ENCODE measurements around the gene BACH2. TPM values are rescaled to one million over a fixed set of nuclear protein-coding genes. Genes with fewer than 3 reads are reported as not detected.
A peak's percentile ranks its signal among the peaks of the same experiment; 100 is the strongest.

The BACH2 gene
- total RNA-seq, 1 experiment from 2014 or later, result 3.3 TPM

DNA sequence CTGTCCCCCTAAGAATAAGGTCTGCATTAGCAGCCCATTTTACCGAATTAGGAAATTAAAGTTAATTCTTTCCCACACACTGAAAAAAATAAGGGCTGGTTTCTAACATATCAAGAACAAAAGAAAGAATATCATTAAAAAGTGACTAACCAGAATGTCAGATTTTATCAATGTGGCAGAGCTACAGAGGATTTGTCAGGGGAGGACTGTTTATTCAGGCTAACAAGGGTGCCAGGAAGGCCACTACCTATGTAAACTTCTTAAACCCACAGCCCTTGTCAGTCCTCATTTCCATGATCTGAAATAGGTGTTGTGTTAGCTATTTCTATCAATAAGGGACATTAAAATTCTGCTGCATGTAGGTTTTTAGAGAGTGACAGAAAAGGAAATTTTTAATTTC, 76.4 kb downstream of the BACH2 start:
- Histone ChIP-seq H3K4me2 (ENCODE audit: low read length) (0 out of 2 replicates have a peak overlapping the region, but pooled peaks have one; percentile 5), H3K36me3 (ENCODE audit: control insufficient read depth in 1 of 2, insufficient read depth in 2 of 2, low read length in 2 of 2) (peaks cover 0 to 4% of the 10 kb centered on the region in 2 experiments; a peak in 1 of 4 replicates), H4K20me1 (ENCODE audit: insufficient read depth) (no peaks in the 10 kb centered on the region), H3K4me1 (ENCODE audit: control insufficient read depth in 1 of 2, insufficient read depth in 2 of 2, low read length in 2 of 2) (peaks cover 37 to 84% of the 10 kb centered on the region in 2 experiments), H3K79me2 (ENCODE audit: insufficient read depth, low read length) (no peaks in the 10 kb centered on the region), H2AFZ (ENCODE audit: low read depth, low read length, poor library complexity, severe bottlenecking) (no peak overlapping the region), H3K27me3 (ENCODE audit: insufficient read depth, low read length) (no peaks in the 10 kb centered on the region), H3K27ac (ENCODE audit: low read depth, low read length) (no peak overlapping the region), H3K4me3 (replicated peaks in 1 of 2; ENCODE audit: low read depth in 1 of 2, low read length in 2 of 2) (no peak overlapping the region), H3K9ac (ENCODE audit: low read length) (no peak overlapping the region), H3K9me2 (ENCODE audit: insufficient read depth) (no peaks in the 10 kb centered on the region), H3K9me3 (ENCODE audit: control insufficient read depth in 1 of 2, insufficient read depth in 1 of 2, low read depth in 1 of 2, low read length in 2 of 2) (peaks cover 7 to 15% of the 10 kb centered on the region in 2 experiments; a peak in 2 of 4 replicates)
- ChIA-PET POLR2A (no interaction called here), CTCF (interaction anchor here (0.7 kb wide), 1 partner anchor 37 kb away, joined by 3 read pairs; no protein-coding TSS in a partner anchor), RAD21 (ENCODE audit: low non-redundant PET in 1 of 2, low total read pairs in 2 of 2, uncharacterized antibody in 2 of 2, unreplicated experiment in 2 of 2) (no interaction called here)
- no peak for TF ChIP-seq RAD21 (IDR thresholded peaks at IDR 0.05; ENCODE audit: low read depth)
- TF ChIP-seq POLR2AphosphoS5 (IDR thresholded peaks at IDR 0.05; ENCODE audit: low read depth, low read length), result no peak
- TF ChIP-seq, protein P1, sequence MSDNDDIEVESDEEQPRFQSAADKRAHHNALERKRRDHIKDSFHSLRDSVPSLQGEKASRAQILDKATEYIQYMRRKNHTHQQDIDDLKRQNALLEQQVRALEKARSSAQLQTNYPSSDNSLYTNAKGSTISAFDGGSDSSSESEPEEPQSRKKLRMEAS (IDR thresholded peaks at IDR 0.05), result no peak
- no peak for TF ChIP-seq EZH2 (IDR thresholded peaks at IDR 0.05)
- ATAC-seq (no peak), DNase-seq (ENCODE audit: low read depth, low spot score) (no peak)
- intact Hi-C loops (cut with micrococcal nuclease), result no loop called here
- no TSS peak for BruUV-seq (replicated peaks)

DNA sequence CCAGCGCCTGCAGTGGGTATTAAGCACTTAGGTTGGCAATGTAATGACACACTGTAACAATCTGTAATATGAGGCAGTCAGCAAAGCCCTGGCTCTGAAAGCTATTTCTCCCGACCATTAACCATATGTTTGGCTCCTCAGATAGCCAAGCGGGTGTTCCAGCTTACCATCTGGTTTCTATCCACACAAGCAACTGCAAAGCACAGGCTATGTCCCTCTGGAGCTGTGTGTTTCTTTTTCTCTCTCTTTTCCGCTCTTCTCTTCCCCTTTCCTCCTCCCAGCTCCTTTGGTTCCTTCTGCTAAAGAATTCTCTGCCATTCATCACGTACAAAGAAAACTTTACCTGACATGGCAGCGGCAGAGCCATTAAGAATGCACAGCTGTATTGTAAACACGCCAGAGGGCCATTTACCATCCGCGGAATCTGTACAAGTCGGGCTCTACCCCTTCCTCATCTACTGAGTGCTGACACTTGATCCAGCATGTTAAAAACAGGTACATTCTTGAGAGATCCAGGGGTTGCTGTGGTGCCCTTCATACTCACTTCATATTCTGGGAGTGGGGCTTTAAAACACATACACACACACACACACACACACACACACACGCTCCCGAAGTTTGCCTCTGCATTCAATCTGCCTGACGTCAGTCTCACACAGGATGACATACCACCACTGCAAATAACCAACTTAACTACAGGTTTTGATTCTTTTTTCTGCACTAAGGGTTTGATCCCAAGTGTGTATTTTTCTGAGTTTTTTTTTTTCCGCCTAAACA, 77.2 kb downstream of the BACH2 start:
- peak overlapping the region; percentile 48 for H3K9ac ChIP-seq (ENCODE audit: low read length)
- ChIA-PET POLR2A (no interaction called here), CTCF (interaction anchor here (0.9 to 2.1 kb wide), 3 partner anchors 65 to 279 kb away, joined by 3 to 4 read pairs (median 3); no protein-coding TSS in a partner anchor), RAD21 (ENCODE audit: low non-redundant PET in 1 of 2, low total read pairs in 2 of 2, uncharacterized antibody in 2 of 2, unreplicated experiment in 2 of 2) (no interaction called here)
- no peak overlapping the region for H2AFZ ChIP-seq (ENCODE audit: low read depth, low read length, poor library complexity, severe bottlenecking)
- DNase-seq (ENCODE audit: low read depth, low spot score) (no peak), ATAC-seq (peak; percentile 12)
- H3K9me2 ChIP-seq (ENCODE audit: insufficient read depth), result no peaks in the 10 kb centered on the region
- H3K27ac ChIP-seq (ENCODE audit: low read depth, low read length), result peak overlapping the region; percentile 63
- no TSS peak for BruUV-seq (replicated peaks)
- H3K27me3 ChIP-seq (ENCODE audit: insufficient read depth, low read length), result no peaks in the 10 kb centered on the region
- H3K4me1 ChIP-seq (ENCODE audit: control insufficient read depth in 1 of 2, insufficient read depth in 2 of 2, low read length in 2 of 2), result peaks cover 37 to 84% of the 10 kb centered on the region in 2 experiments
- peaks cover 7 to 15% of the 10 kb centered on the region in 2 experiments; a peak in 2 of 4 replicates for H3K9me3 ChIP-seq (ENCODE audit: control insufficient read depth in 1 of 2, insufficient read depth in 1 of 2, low read depth in 1 of 2, low read length in 2 of 2)
- peak overlapping the region in 1 of 2 experiments; percentile 14; a peak in 1 of 4 replicates for H3K4me3 ChIP-seq (replicated peaks in 1 of 2; ENCODE audit: low read depth in 1 of 2, low read length in 2 of 2)
- H3K36me3 ChIP-seq (ENCODE audit: control insufficient read depth in 1 of 2, insufficient read depth in 2 of 2, low read length in 2 of 2), result peaks cover 0 to 4% of the 10 kb centered on the region in 2 experiments; a peak in 1 of 4 replicates
- TF ChIP-seq EZH2phosphoT487 (IDR thresholded peaks at IDR 0.05; ENCODE audit: borderline replicate concordance) (no peak), YY1 (IDR thresholded peaks at IDR 0.05; ENCODE audit: extremely low read depth, insufficient replicate concordance, low read depth, low read length) (no peak), JUND (IDR thresholded peaks at IDR 0.05) (no peak), CBX3 (IDR thresholded peaks at IDR 0.05; ENCODE audit: low read depth) (no peak), ELF1 (IDR thresholded peaks at IDR 0.05; ENCODE audit: borderline replicate concordance, low read depth) (no peak), RAD21 (IDR thresholded peaks at IDR 0.05; ENCODE audit: low read depth) (no peak)
- peak overlapping the region; percentile 76 for H3K4me2 ChIP-seq (ENCODE audit: low read length)
- intact Hi-C loops (cut with micrococcal nuclease), result loop anchor here (2.0 to 10.0 kb wide), 3 partner anchors 65 to 175 kb away; no protein-coding TSS in a partner anchor
- H3K79me2 ChIP-seq (ENCODE audit: insufficient read depth, low read length), result no peaks in the 10 kb centered on the region
- H4K20me1 ChIP-seq (ENCODE audit: insufficient read depth), result no peaks in the 10 kb centered on the region

All from HCT116 (cell line).